ENCODE measurements around the gene SLC22A2. TPM values are rescaled to one million over a fixed set of nuclear protein-coding genes. Genes with fewer than 3 reads are reported as not detected.
A peak's percentile ranks its signal among the peaks of the same experiment; 100 is the strongest.

Gene SLC22A2
- total and polyA plus RNA-seq, 2 experiments from 2014 or later: 0.43 to 0.57 TPM

DNA sequence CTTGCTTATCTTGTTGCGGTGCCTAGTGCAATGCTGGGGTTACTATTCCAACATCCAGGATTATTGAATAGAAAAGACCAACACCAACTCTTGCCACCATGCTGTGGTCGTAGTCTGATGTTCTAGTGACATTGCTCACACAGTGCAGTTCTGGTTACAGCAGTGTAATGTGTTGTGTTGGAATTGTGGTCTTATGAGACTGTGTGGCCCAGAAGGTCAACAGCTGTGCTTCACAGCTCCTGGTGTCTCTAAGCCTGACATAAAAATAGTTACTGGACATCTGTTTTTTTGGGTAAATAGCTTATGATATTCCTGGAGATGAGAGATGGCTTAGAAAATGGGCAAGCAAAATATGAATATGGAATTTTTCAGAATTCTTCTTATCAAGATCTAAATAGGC lies 57.6 kb downstream of the SLC22A2 start:
- H3K36me3 ChIP-seq (replicated peaks; ENCODE audit: insufficient read depth, low read depth): no peaks in the 10 kb centered on the region
- H3K9me2 ChIP-seq (replicated peaks; ENCODE audit: insufficient read depth): no peaks in the 10 kb centered on the region
- no peaks in the 10 kb centered on the region for H3K27me3 ChIP-seq
- DNase-seq (ENCODE audit: low spot score): no peak
- H3K4me1 ChIP-seq (ENCODE audit: insufficient read depth): peaks cover 4% of the 10 kb centered on the region
- no peaks in the 10 kb centered on the region for H3K79me2 ChIP-seq
- no peak overlapping the region for H3K4me2 ChIP-seq
- no peaks in the 10 kb centered on the region for H4K20me1 ChIP-seq (ENCODE audit: insufficient read depth, poor library complexity, severe bottlenecking)
- H3K9me3 ChIP-seq (ENCODE audit: low read depth): no peaks in the 10 kb centered on the region
- no peak overlapping the region for H3K27ac ChIP-seq
- H2AFZ ChIP-seq: no peak overlapping the region
- WGBS (ENCODE audit: low lambda C conversion rate, missing lambda C conversion rate): 97% methylated on average over 2 of the region's 2 CpGs
- TF ChIP-seq EZH2phosphoT487 (IDR thresholded peaks at IDR 0.05; ENCODE audit: low read depth, severe bottlenecking, unreplicated experiment) (no peak), EZH2 (IDR thresholded peaks at IDR 0.05; ENCODE audit: borderline replicate concordance) (no peak)
- TF ChIP-seq, protein P1, sequence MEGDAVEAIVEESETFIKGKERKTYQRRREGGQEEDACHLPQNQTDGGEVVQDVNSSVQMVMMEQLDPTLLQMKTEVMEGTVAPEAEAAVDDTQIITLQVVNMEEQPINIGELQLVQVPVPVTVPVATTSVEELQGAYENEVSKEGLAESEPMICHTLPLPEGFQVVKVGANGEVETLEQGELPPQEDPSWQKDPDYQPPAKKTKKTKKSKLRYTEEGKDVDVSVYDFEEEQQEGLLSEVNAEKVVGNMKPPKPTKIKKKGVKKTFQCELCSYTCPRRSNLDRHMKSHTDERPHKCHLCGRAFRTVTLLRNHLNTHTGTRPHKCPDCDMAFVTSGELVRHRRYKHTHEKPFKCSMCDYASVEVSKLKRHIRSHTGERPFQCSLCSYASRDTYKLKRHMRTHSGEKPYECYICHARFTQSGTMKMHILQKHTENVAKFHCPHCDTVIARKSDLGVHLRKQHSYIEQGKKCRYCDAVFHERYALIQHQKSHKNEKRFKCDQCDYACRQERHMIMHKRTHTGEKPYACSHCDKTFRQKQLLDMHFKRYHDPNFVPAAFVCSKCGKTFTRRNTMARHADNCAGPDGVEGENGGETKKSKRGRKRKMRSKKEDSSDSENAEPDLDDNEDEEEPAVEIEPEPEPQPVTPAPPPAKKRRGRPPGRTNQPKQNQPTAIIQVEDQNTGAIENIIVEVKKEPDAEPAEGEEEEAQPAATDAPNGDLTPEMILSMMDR (IDR thresholded peaks at IDR 0.05; ENCODE audit: poor library complexity): no peak
- H3K4me3 ChIP-seq: no peak overlapping the region

DNA sequence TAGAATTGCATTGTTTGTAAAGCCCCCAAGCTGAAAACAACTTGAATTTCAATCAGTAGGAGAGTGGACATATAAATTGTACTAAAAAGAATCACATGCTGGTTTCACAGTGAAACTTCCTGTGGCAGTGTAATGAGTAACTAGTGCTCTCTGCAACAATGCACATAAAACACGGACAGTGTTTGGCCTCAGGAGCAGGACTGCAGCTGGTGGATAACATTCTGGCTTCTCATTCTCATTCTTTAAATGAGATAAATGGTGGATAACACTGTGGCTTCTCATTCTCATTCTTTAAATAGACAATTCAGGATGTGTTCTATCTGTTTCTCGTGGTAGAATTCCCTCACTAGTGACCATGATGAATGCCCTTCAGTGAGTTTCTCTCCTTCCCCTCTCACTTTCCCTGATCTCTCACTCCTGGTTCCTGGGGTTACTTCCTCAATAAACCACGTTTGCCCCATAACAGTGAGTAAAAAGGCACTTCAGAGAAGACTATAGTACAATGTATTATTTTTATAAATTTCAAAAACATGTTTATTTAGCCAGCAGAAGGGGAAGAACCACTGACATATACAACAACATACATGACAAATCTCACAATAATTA lies 59.9 kb downstream of the SLC22A2 start:
- Histone ChIP-seq H4K20me1 (ENCODE audit: insufficient read depth, poor library complexity, severe bottlenecking) (no peaks in the 10 kb centered on the region), H3K27me3 (no peaks in the 10 kb centered on the region), H3K9me3 (ENCODE audit: low read depth) (no peaks in the 10 kb centered on the region), H3K4me1 (ENCODE audit: insufficient read depth) (peaks cover 4% of the 10 kb centered on the region), H3K4me2 (peak overlapping the region; percentile 45), H2AFZ (peak overlapping the region; percentile 27), H3K79me2 (no peaks in the 10 kb centered on the region), H3K36me3 (replicated peaks; ENCODE audit: insufficient read depth, low read depth) (no peaks in the 10 kb centered on the region), H3K9me2 (replicated peaks; ENCODE audit: insufficient read depth) (no peaks in the 10 kb centered on the region), H3K4me3 (no peak overlapping the region), H3K27ac (peak overlapping the region; percentile 58)
- WGBS (ENCODE audit: low lambda C conversion rate, missing lambda C conversion rate): 31% methylated on average over 3 of the region's 3 CpGs
- peak; percentile 46 for DNase-seq (ENCODE audit: low spot score)
- no peak for TF ChIP-seq EZH2phosphoT487 (IDR thresholded peaks at IDR 0.05; ENCODE audit: low read depth, severe bottlenecking, unreplicated experiment)

- no peaks in the 10 kb centered on the region for H4K20me1 ChIP-seq (ENCODE audit: insufficient read depth, poor library complexity, severe bottlenecking)
- no peaks in the 10 kb centered on the region for H3K36me3 ChIP-seq (replicated peaks; ENCODE audit: insufficient read depth, low read depth)
- H3K27me3 ChIP-seq: no peaks in the 10 kb centered on the region
- no peaks in the 10 kb centered on the region for H3K79me2 ChIP-seq
- no peak for TF ChIP-seq EZH2 (IDR thresholded peaks at IDR 0.05; ENCODE audit: borderline replicate concordance)
- no peak for TF ChIP-seq EZH2phosphoT487 (IDR thresholded peaks at IDR 0.05; ENCODE audit: low read depth, severe bottlenecking, unreplicated experiment)
- TF ChIP-seq, protein P1 (IDR thresholded peaks at IDR 0.05; ENCODE audit: poor library complexity): no peak
- H3K4me1 ChIP-seq (ENCODE audit: insufficient read depth): peaks cover 4% of the 10 kb centered on the region
- H3K4me2 ChIP-seq: no peak overlapping the region
- H3K9me2 ChIP-seq (replicated peaks; ENCODE audit: insufficient read depth): no peaks in the 10 kb centered on the region
- no peak overlapping the region for H2AFZ ChIP-seq
- no peak overlapping the region for H3K4me3 ChIP-seq
- no peak overlapping the region for H3K27ac ChIP-seq
- DNase-seq (ENCODE audit: low spot score): no peak
- no peaks in the 10 kb centered on the region for H3K9me3 ChIP-seq (ENCODE audit: low read depth)
Measured at GRCh38 chr6:160197662-160198061, 61.0 kb downstream of the SLC22A2 start.

GRCh38 chr6:160194808-160195207 lies 63.8 kb downstream of the SLC22A2 start:
- Histone ChIP-seq H2AFZ (no peak overlapping the region), H3K27me3 (no peaks in the 10 kb centered on the region), H3K4me2 (no peak overlapping the region), H3K4me1 (ENCODE audit: insufficient read depth) (peaks cover 4% of the 10 kb centered on the region), H3K27ac (no peak overlapping the region), H4K20me1 (ENCODE audit: insufficient read depth, poor library complexity, severe bottlenecking) (no peaks in the 10 kb centered on the region), H3K9me2 (replicated peaks; ENCODE audit: insufficient read depth) (no peaks in the 10 kb centered on the region), H3K79me2 (no peaks in the 10 kb centered on the region), H3K36me3 (replicated peaks; ENCODE audit: insufficient read depth, low read depth) (no peaks in the 10 kb centered on the region), H3K9me3 (ENCODE audit: low read depth) (no peaks in the 10 kb centered on the region), H3K4me3 (no peak overlapping the region)
- 92% methylated on average over 1 of the region's 1 CpG for WGBS (ENCODE audit: low lambda C conversion rate, missing lambda C conversion rate)
- TF ChIP-seq, protein P1 (IDR thresholded peaks at IDR 0.05; ENCODE audit: poor library complexity): no peak
- no peak for TF ChIP-seq EZH2phosphoT487 (IDR thresholded peaks at IDR 0.05; ENCODE audit: low read depth, severe bottlenecking, unreplicated experiment)
- no peak for TF ChIP-seq EZH2 (IDR thresholded peaks at IDR 0.05; ENCODE audit: borderline replicate concordance)
- no peak for DNase-seq (ENCODE audit: low spot score)

All from hepatocyte (in vitro differentiated cells).